Transverse colon (tissue), 4 donors: ENCODE data around the gene ZBTB45.

Experiments
- EP300 ChIP-seq: sonication (generic); formaldehyde crosslinking; IDR thresholded peaks from one replicate; pipeline ENCODE4 v1.6.1; 2017; ENCODE audit warnings: antibody characterized with exemption, low read depth
- POLR2A ChIP-seq: fragments of 450-650 bp; IDR thresholded peaks from one replicate; pipeline ENCODE4 v1.6.1; 2016; ENCODE audit warnings: antibody characterized with exemption, mild to moderate bottlenecking, moderate library complexity
- POLR2AphosphoS5 ChIP-seq, 3 donors: sonication (generic); formaldehyde crosslinking; IDR thresholded peaks; one replicate each; pipeline ENCODE4 v1.6.1; 2016; ENCODE audit warnings: antibody characterized with exemption in 3 of 3
- TF ChIP-seq, protein P1 (sequence below), 5 experiments: fragments of 200-600 bp in 3 of 5; fragments of 450-650 bp in 2 of 5; sonication (generic) in 3 of 5; IDR thresholded peaks; 1 replicate in 2 of 5; 2 replicates in 3 of 5; pipeline ENCODE4 v1.5.1; 2016 to 2017; ENCODE audit warnings: antibody characterized with exemption in 5 of 5, inconsistent platforms in 3 of 5, mild to moderate bottlenecking in 2 of 5, moderate library complexity in 1 of 5

GRCh38 chr19:58566989-58567388, 47.4 kb upstream of the ZBTB45 start:
- TF ChIP-seq POLR2A (no peak), POLR2AphosphoS5 (IDR thresholded peaks at IDR 0.05) (no peak), EP300 (no peak)
- TF ChIP-seq, protein P1, sequence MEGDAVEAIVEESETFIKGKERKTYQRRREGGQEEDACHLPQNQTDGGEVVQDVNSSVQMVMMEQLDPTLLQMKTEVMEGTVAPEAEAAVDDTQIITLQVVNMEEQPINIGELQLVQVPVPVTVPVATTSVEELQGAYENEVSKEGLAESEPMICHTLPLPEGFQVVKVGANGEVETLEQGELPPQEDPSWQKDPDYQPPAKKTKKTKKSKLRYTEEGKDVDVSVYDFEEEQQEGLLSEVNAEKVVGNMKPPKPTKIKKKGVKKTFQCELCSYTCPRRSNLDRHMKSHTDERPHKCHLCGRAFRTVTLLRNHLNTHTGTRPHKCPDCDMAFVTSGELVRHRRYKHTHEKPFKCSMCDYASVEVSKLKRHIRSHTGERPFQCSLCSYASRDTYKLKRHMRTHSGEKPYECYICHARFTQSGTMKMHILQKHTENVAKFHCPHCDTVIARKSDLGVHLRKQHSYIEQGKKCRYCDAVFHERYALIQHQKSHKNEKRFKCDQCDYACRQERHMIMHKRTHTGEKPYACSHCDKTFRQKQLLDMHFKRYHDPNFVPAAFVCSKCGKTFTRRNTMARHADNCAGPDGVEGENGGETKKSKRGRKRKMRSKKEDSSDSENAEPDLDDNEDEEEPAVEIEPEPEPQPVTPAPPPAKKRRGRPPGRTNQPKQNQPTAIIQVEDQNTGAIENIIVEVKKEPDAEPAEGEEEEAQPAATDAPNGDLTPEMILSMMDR (IDR thresholded peaks at IDR 0.05), result no peak
